ENCODE results near the gene ZC3H7B.

The ZC3H7B gene

DNA sequence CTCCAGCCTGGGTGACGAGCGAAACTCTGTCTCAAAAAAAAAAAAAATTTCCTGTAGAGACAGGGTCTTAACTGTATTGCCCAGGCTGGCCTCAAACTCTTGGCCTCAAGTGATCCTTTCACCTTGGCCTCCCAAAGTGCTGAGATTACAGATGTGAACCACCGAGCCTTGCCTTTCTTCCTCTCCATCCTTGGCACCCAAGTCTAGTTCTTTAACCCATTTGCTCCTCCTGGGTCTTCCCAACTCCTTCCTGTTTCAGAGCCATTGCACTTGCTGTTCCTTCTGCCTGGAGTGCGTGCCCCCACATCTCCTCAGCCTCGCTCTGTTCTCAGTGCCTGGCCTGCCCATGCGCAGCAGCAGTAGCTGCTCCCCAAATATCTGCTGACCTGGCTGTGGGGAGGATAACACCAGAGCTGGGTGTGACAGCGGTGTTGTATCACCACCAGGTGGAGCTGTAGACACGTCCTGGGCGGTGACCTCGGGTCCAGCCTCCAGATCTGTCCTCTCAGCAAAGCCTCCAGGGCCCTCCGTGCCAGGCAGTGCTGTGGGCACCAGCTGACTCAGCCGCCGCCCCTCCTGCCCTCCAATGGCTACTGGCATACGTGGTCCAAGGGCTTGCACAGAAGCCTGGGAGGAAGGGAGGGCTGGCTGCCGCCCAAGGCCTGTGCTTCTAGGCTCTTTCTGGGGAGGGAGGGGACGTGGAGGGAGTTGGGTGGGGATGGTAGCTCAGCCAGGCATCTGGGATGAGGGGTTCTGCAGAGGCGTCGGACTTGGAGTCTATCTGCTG is 102.4 kb downstream of the ZC3H7B start:
- no peak overlapping the region for H3K4me3 ChIP-seq (ENCODE audit: low read depth, low read length, poor library complexity, severe bottlenecking)
- H3K36me3 ChIP-seq (ENCODE audit: insufficient read depth, low read length): no peaks in the 10 kb centered on the region
- peak overlapping the region; percentile 16; the same call in 1 of the 2 replicates for H3K4me2 ChIP-seq (ENCODE audit: low read length)
- H4K20me1 ChIP-seq (ENCODE audit: insufficient read depth, low read length): no peaks in the 10 kb centered on the region
- H3F3A ChIP-seq (ENCODE audit: insufficient read depth, low read length): no peaks in the 10 kb centered on the region
- no peak overlapping the region for H3K9ac ChIP-seq (ENCODE audit: low read length)
- H3K9me2 ChIP-seq (ENCODE audit: low read depth, low read length): no peaks in the 10 kb centered on the region
- H3K4me1 ChIP-seq (ENCODE audit: insufficient read depth, low read length, severe bottlenecking): peaks cover 13% of the 10 kb centered on the region
- no peak for TF ChIP-seq EZH2 (IDR thresholded peaks at IDR 0.05; ENCODE audit: borderline replicate concordance, low read length)
- TF ChIP-seq, protein P1, sequence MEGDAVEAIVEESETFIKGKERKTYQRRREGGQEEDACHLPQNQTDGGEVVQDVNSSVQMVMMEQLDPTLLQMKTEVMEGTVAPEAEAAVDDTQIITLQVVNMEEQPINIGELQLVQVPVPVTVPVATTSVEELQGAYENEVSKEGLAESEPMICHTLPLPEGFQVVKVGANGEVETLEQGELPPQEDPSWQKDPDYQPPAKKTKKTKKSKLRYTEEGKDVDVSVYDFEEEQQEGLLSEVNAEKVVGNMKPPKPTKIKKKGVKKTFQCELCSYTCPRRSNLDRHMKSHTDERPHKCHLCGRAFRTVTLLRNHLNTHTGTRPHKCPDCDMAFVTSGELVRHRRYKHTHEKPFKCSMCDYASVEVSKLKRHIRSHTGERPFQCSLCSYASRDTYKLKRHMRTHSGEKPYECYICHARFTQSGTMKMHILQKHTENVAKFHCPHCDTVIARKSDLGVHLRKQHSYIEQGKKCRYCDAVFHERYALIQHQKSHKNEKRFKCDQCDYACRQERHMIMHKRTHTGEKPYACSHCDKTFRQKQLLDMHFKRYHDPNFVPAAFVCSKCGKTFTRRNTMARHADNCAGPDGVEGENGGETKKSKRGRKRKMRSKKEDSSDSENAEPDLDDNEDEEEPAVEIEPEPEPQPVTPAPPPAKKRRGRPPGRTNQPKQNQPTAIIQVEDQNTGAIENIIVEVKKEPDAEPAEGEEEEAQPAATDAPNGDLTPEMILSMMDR (IDR thresholded peaks at IDR 0.05; ENCODE audit: low read length): peak; percentile 98
- H3K27ac ChIP-seq (ENCODE audit: low read depth, low read length, poor library complexity, severe bottlenecking): no peak overlapping the region
- no peaks in the 10 kb centered on the region for H3K79me2 ChIP-seq (ENCODE audit: insufficient read depth, low read length)
- no peaks in the 10 kb centered on the region for H3K9me3 ChIP-seq (ENCODE audit: low read length)
- H3K27me3 ChIP-seq (ENCODE audit: insufficient read depth, low read length): no peaks in the 10 kb centered on the region
- H2AFZ ChIP-seq (ENCODE audit: low read length): no peak overlapping the region

DNA sequence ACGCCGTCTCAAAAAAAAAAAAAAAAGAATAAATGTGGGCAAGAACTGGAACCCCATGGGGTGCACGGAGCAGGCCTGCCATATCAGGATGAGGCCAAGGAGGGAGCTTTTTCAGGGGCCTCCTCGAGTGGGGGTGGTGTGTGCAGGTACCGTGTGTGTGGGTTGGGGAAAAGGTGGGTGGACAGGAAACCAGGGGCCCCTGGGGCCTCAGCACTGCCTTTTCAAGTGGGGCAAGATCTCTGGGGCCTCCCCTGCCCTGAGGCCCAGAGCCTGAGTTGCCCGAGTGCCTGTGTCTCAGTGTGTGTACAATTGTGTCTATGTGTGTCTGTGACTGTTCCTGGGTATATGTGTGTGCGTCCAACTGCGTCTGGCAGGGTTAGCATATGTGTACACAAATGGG is 104.3 kb downstream of the ZC3H7B start:
- Histone ChIP-seq H3K4me1 (ENCODE audit: insufficient read depth, low read length, severe bottlenecking) (peaks cover 13% of the 10 kb centered on the region), H2AFZ (ENCODE audit: low read length) (no peak overlapping the region; the same call in 1 of the 2 replicates), H3K9ac (ENCODE audit: low read length) (no peak overlapping the region), H3K27me3 (ENCODE audit: insufficient read depth, low read length) (no peaks in the 10 kb centered on the region), H3K27ac (ENCODE audit: low read depth, low read length, poor library complexity, severe bottlenecking) (no peak overlapping the region), H4K20me1 (ENCODE audit: insufficient read depth, low read length) (no peaks in the 10 kb centered on the region), H3K9me3 (ENCODE audit: low read length) (no peaks in the 10 kb centered on the region), H3F3A (ENCODE audit: insufficient read depth, low read length) (no peaks in the 10 kb centered on the region), H3K9me2 (ENCODE audit: low read depth, low read length) (no peaks in the 10 kb centered on the region), H3K4me2 (ENCODE audit: low read length) (no peak overlapping the region), H3K36me3 (ENCODE audit: insufficient read depth, low read length) (no peaks in the 10 kb centered on the region), H3K79me2 (ENCODE audit: insufficient read depth, low read length) (no peaks in the 10 kb centered on the region), H3K4me3 (ENCODE audit: low read depth, low read length, poor library complexity, severe bottlenecking) (no peak overlapping the region)
- TF ChIP-seq, protein P1 (IDR thresholded peaks at IDR 0.05; ENCODE audit: low read length): no peak
- no peak for TF ChIP-seq EZH2 (IDR thresholded peaks at IDR 0.05; ENCODE audit: borderline replicate concordance, low read length)

DNA sequence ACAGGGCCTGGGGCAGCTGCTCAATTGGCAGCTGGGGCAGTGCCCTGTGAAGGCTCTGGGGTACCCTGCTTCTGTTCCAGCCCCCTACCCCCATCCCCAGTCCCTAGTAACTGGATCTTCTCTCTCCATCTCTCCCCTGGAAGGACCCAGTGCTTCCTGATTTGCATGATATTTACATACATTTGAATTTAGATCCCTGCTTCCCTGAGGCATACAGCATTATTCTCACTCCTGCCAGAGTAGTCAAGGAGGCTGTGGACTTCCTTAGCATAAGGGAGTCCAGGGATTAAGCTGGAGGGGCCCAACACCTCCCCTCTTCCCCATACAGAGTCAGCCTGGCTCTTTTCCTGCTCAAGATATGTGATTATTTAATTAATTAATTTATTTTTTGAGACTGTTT is 105.1 kb downstream of the ZC3H7B start:
- no peaks in the 10 kb centered on the region for H3K9me2 ChIP-seq (ENCODE audit: low read depth, low read length)
- H3K27me3 ChIP-seq (ENCODE audit: insufficient read depth, low read length): no peaks in the 10 kb centered on the region
- no peaks in the 10 kb centered on the region for H3K9me3 ChIP-seq (ENCODE audit: low read length)
- no peak overlapping the region for H3K9ac ChIP-seq (ENCODE audit: low read length)
- no peaks in the 10 kb centered on the region for H3K36me3 ChIP-seq (ENCODE audit: insufficient read depth, low read length)
- no peak overlapping the region for H3K4me2 ChIP-seq (ENCODE audit: low read length)
- no peaks in the 10 kb centered on the region for H3F3A ChIP-seq (ENCODE audit: insufficient read depth, low read length)
- H3K4me3 ChIP-seq (ENCODE audit: low read depth, low read length, poor library complexity, severe bottlenecking): no peak overlapping the region
- no peaks in the 10 kb centered on the region for H4K20me1 ChIP-seq (ENCODE audit: insufficient read depth, low read length)
- no peaks in the 10 kb centered on the region for H3K79me2 ChIP-seq (ENCODE audit: insufficient read depth, low read length)
- no peak overlapping the region for H3K27ac ChIP-seq (ENCODE audit: low read depth, low read length, poor library complexity, severe bottlenecking)
- no peak overlapping the region for H2AFZ ChIP-seq (ENCODE audit: low read length)
- peaks cover 17% of the 10 kb centered on the region for H3K4me1 ChIP-seq (ENCODE audit: insufficient read depth, low read length, severe bottlenecking)
- no peak for TF ChIP-seq EZH2 (IDR thresholded peaks at IDR 0.05; ENCODE audit: borderline replicate concordance, low read length)
- TF ChIP-seq, protein P1 (IDR thresholded peaks at IDR 0.05; ENCODE audit: low read length): no peak

Measured in OCI-LY1 (cell line).